Activated CD4-positive, alpha-beta T cell treated with anti-CD3 and anti-CD28 coated beads, Interleukin-2, Interleukin-6, amounts not matched to agents 100 ng/mL and 50 ng/mL, durations not matched to agents 16 hours and 8 hours (primary cell): ENCODE results near the gene RPS19BP1.
"Not testable (repeated sequence)": the region's sequence is repeated elsewhere in the genome, so short reads cannot be mapped to it uniquely, and the experiment has no call there.

ENCODE experiments used
- DNase-seq: peaks from one replicate; pipeline ENCODE4 v3.0.0-alpha.2; 2020

The RPS19BP1 gene

GRCh38 chr22:39510529-39511149 is 21.9 kb downstream of the RPS19BP1 start:
- no peak for DNase-seq

GRCh38 chr22:39508393-39508792 is 24.2 kb downstream of the RPS19BP1 start:
- DNase-seq: no peak

GRCh38 chr22:39507021-39507420 is 25.5 kb downstream of the RPS19BP1 start:
- not testable (repeated sequence) for DNase-seq

- no peak for DNase-seq
Measured at GRCh38 chr22:39504071-39504470, 28.5 kb downstream of the RPS19BP1 start.

GRCh38 chr22:39503630-39504029 is 28.9 kb downstream of the RPS19BP1 start:
- DNase-seq: no peak

GRCh38 chr22:39502789-39503409 is 29.6 kb downstream of the RPS19BP1 start:
- no peak for DNase-seq

- peak; percentile 97 for DNase-seq
Measured at GRCh38 chr22:39502109-39502788, 30.3 kb downstream of the RPS19BP1 start, which contains the start of gene MIEF1. Gene MIEF1, plus strand, starts transcription at chr22:39502290. Its CDS starts 9,005 bp downstream, at chr22:39511295.

- DNase-seq: no peak
Measured at GRCh38 chr22:39501644-39502108, 30.9 kb downstream of the RPS19BP1 start.

- no peak for DNase-seq
Measured at GRCh38 chr22:39500101-39500500, 32.4 kb downstream of the RPS19BP1 start.

GRCh38 chr22:39498802-39499201 is 33.7 kb downstream of the RPS19BP1 start:
- DNase-seq: no peak

- DNase-seq: no peak
Measured at GRCh38 chr22:39498368-39498767, 34.2 kb downstream of the RPS19BP1 start.

- no peak for DNase-seq
Measured at GRCh38 chr22:39497429-39497828, 35.1 kb downstream of the RPS19BP1 start.

GRCh38 chr22:39496131-39496838 is 36.3 kb downstream of the RPS19BP1 start:
- DNase-seq: peak; percentile 61

GRCh38 chr22:39494471-39495120 is 38.0 kb downstream of the RPS19BP1 start:
- DNase-seq: no peak

GRCh38 chr22:39493759-39494158 is 38.8 kb downstream of the RPS19BP1 start:
- DNase-seq: no peak

- no peak for DNase-seq
Measured at GRCh38 chr22:39492186-39492585, 40.4 kb downstream of the RPS19BP1 start.

- no peak for DNase-seq
Measured at GRCh38 chr22:39491696-39492095, 40.9 kb downstream of the RPS19BP1 start.

GRCh38 chr22:39490966-39491680 is 41.4 kb downstream of the RPS19BP1 start:
- no peak for DNase-seq

- peak; percentile 89 for DNase-seq
Measured at GRCh38 chr22:39490135-39490798, 42.3 kb downstream of the RPS19BP1 start.

GRCh38 chr22:39489094-39490068 is 43.2 kb downstream of the RPS19BP1 start:
- DNase-seq: no peak
